ENCODE results near the gene ZNF467. TPM values are rescaled to one million over a fixed set of nuclear protein-coding genes. Genes with fewer than 3 reads are reported as not detected.

Gene ZNF467
- total RNA-seq, 2 donors from 2014 or later: 2.5 to 5.0 TPM

DNA sequence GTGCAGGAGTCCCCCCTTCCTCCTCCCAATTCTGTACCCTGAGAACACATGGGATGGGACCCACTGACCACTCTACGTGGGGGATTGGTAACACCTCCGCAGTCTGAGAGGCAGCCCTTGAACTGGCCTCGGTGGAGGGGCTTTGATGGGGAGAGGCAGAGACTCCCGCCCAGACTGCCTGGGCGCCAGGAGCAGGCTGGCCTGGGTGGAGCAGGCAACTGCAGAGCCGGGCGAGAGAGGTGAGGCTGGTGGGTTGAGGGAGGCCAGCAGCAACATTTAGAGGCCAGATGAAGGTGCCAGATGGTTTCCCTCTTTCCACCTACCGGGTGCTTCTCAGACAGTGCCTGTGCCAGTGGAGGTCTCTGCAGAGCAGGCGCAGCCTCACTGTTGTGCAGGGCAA is 30.7 kb upstream of the ZNF467 start:
- Histone ChIP-seq H3K27me3 (no peaks in the 10 kb centered on the region), H3K36me3 (no peaks in the 10 kb centered on the region), H3K9ac (ENCODE audit: low read depth in 2 of 2, low read length in 2 of 2) (no peak overlapping the region), H3K9me3 (no peaks in the 10 kb centered on the region), H3K27ac (no peak overlapping the region), H3K4me1 (no peaks in the 10 kb centered on the region), H3K4me3 (no peak overlapping the region)
- TF ChIP-seq, protein P1, sequence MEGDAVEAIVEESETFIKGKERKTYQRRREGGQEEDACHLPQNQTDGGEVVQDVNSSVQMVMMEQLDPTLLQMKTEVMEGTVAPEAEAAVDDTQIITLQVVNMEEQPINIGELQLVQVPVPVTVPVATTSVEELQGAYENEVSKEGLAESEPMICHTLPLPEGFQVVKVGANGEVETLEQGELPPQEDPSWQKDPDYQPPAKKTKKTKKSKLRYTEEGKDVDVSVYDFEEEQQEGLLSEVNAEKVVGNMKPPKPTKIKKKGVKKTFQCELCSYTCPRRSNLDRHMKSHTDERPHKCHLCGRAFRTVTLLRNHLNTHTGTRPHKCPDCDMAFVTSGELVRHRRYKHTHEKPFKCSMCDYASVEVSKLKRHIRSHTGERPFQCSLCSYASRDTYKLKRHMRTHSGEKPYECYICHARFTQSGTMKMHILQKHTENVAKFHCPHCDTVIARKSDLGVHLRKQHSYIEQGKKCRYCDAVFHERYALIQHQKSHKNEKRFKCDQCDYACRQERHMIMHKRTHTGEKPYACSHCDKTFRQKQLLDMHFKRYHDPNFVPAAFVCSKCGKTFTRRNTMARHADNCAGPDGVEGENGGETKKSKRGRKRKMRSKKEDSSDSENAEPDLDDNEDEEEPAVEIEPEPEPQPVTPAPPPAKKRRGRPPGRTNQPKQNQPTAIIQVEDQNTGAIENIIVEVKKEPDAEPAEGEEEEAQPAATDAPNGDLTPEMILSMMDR (IDR thresholded peaks at IDR 0.05): no peak
- no peak for DNase-seq
- intact Hi-C loops (cut with DNase I): no loop called here

DNA sequence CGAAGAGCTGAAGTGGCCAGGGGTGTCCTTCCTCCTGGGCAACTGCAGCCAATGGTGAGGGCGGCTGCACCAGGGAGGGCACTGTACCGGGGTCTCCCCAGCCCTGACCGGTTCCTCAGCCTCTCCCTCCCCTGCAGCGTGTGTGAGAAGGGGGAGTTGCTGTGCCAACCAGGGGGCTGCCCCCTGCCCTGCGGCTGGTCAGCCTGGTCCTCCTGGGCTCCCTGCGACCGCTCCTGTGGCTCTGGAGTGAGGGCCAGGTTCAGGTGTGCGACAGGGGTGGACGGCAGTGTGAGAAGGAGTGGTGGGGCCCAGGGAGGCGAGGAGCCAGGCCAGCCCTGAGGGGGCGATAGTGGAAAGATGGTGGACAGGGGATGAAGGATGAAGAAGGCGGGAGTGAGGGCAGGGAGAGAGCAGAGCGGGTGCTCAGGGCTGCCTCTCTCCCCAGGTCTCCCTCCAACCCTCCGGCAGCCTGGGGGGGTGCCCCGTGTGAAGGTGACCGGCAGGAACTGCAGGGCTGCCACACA is 30.2 kb upstream of the ZNF467 start:
- Histone ChIP-seq H3K9ac (ENCODE audit: low read depth in 2 of 2, low read length in 2 of 2) (no peak overlapping the region), H3K36me3 (no peaks in the 10 kb centered on the region), H3K9me3 (no peaks in the 10 kb centered on the region), H3K4me1 (no peaks in the 10 kb centered on the region), H3K27me3 (no peaks in the 10 kb centered on the region), H3K4me3 (no peak overlapping the region), H3K27ac (no peak overlapping the region)
- intact Hi-C loops (cut with DNase I): no loop called here
- TF ChIP-seq, protein P1 (IDR thresholded peaks at IDR 0.05): no peak
- no peak for DNase-seq

DNA sequence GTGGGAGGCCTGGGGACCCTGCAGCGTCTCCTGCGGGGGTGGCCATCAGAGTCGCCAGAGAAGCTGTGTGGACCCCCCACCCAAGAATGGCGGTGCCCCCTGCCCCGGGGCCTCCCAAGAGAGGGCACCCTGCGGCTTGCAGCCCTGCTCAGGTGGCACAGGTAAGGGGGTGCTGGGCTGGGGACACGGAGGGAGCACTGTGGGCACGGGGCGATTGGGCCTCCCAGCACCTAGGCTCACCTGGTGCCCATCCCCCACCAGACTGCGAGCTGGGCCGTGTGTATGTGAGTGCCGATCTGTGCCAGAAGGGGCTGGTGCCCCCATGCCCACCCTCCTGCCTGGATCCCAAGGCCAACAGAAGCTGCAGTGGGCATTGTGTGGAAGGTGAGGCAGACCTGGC is 29.6 kb upstream of the ZNF467 start:
- no peaks in the 10 kb centered on the region for H3K27me3 ChIP-seq
- no peak overlapping the region for H3K4me3 ChIP-seq
- H3K4me1 ChIP-seq: no peaks in the 10 kb centered on the region
- TF ChIP-seq, protein P1 (IDR thresholded peaks at IDR 0.05): no peak
- intact Hi-C loops (cut with DNase I): no loop called here
- no peaks in the 10 kb centered on the region for H3K9me3 ChIP-seq
- H3K36me3 ChIP-seq: no peaks in the 10 kb centered on the region
- H3K9ac ChIP-seq (ENCODE audit: low read depth in 2 of 2, low read length in 2 of 2): no peak overlapping the region
- no peak overlapping the region for H3K27ac ChIP-seq
- DNase-seq: no peak

DNA sequence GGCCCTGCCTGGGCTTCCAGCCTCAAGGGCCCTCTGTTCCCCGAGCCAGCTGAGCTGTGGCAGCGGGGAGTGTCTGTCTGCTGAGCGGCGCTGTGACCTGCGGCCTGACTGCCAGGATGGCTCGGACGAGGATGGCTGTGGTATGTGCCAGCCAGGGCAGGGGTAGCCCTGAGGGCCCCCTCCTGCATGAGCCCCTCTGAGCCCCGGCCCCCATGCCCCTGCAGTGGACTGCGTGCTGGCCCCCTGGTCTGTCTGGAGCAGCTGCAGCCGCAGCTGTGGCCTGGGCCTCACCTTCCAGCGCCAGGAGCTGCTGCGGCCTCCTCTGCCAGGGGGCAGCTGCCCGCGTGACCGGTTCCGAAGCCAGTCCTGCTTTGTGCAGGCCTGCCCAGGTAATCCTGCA is 28.4 kb upstream of the ZNF467 start:
- no peak overlapping the region for H3K4me3 ChIP-seq
- H3K9me3 ChIP-seq: no peaks in the 10 kb centered on the region
- TF ChIP-seq, protein P1 (IDR thresholded peaks at IDR 0.05): no peak
- intact Hi-C loops (cut with DNase I): no loop called here
- no peaks in the 10 kb centered on the region for H3K36me3 ChIP-seq
- no peak overlapping the region for H3K9ac ChIP-seq (ENCODE audit: low read depth in 2 of 2, low read length in 2 of 2)
- no peaks in the 10 kb centered on the region for H3K27me3 ChIP-seq
- no peak overlapping the region for H3K27ac ChIP-seq
- no peaks in the 10 kb centered on the region for H3K4me1 ChIP-seq
- no peak for DNase-seq

DNA sequence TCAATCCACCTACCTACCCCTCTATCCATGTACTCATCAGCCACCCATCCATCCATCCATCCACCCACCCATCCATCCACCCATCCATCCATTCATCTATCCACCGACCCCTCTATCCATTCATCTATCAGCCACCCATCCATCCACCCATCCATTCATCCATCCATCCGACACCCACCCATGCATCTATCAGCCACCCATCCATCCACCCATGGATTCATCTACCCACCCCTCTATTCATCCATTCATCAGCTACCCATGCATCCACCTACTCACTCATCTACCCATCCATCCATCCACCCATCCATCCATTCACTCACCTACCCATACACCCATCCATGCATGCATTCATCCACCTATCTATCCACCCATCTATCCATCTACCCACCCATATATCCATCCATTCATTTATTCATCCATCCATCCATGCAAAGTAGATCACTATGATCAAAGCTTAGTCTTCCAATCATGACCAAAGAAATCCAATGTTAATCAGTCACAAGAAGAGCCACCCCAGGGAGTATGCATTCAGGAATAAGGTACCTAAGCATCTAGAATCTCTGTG is 27.7 kb upstream of the ZNF467 start:
- Histone ChIP-seq H3K27me3 (no peaks in the 10 kb centered on the region), H3K9me3 (no peaks in the 10 kb centered on the region), H3K36me3 (no peaks in the 10 kb centered on the region), H3K9ac (ENCODE audit: low read depth in 2 of 2, low read length in 2 of 2) (no peak overlapping the region), H3K27ac (no peak overlapping the region), H3K4me3 (no peak overlapping the region), H3K4me1 (no peaks in the 10 kb centered on the region)
- DNase-seq: no peak
- intact Hi-C loops (cut with DNase I): no loop called here
- TF ChIP-seq, protein P1 (IDR thresholded peaks at IDR 0.05): no peak
